SK-MEL-5 (cell line): Measurements from ENCODE around the gene TMEM43. TPM values are rescaled to one million over a fixed set of nuclear protein-coding genes. Genes with fewer than 3 reads are reported as not detected.

Source experiments
- DNase-seq: peaks from one replicate; pipeline ENCODE4 v3.0.0-alpha.2; 2016; ENCODE audit warnings: low read depth, low spot score
- in situ Hi-C: cut with HindIII; loops from 2 replicates; pipeline ENCODE4 v1.10.0; 2016; ENCODE audit warnings: low sequenced_read_pairs, high pct_unique_total_duplicates, low pct_unique_long_range_greater_than_20kb
- total RNA-seq: library from RNA; depleted of rRNA; stranded (reverse); fragments of >200 nt; shearing (Covaris generic); gene quantifications from 2 replicates; pipeline ENCODE4 v1.2.3, GENCODE V29; 2014

The TMEM43 gene
- total RNA-seq, 1 experiment from 2014 or later, result 58.2 TPM

DNA sequence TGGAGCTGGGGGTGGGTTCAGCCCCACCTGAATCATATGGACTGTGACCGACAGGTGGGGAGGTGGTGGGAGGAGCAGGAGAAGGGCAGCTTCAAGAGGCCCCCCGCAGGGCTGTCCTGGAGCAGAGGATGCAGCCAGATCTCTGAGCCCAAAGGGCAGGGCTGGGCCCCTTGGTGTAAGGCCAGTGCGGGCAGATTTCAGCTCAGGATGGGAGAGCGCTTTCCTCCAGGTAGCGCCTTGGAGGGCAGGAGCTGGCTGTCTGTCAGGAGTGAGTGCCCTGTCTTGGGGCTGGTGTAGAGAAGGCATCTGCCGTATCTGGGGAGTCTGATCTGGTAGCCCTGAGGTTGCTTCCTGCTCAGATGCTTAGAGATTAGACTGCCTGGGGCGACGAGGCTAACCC is 7.3 kb downstream of the TMEM43 start:
- in situ Hi-C loops, result no loop called here
- DNase-seq, result no peak

DNA sequence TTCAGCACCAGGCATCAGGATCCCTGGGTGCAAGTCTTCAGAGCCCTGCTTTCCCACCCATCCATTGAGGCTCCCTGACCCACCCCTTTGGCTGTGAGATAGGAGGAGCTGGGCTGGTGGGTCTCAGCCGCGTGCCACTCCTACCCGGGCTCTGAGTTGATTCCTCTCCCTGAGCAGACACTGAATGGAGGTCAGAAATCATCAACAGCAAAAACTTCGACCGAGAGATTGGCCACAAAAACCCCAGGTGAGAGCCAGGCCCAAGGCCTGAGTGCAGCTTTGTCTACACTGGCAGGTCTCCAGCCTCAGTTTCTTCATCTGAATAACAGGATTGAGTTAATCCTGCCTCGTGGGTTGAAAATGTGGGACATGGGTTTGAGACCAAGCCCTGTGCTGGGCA is 7.8 kb downstream of the TMEM43 start:
- no peak for DNase-seq
- in situ Hi-C loops, result no loop called here

DNA sequence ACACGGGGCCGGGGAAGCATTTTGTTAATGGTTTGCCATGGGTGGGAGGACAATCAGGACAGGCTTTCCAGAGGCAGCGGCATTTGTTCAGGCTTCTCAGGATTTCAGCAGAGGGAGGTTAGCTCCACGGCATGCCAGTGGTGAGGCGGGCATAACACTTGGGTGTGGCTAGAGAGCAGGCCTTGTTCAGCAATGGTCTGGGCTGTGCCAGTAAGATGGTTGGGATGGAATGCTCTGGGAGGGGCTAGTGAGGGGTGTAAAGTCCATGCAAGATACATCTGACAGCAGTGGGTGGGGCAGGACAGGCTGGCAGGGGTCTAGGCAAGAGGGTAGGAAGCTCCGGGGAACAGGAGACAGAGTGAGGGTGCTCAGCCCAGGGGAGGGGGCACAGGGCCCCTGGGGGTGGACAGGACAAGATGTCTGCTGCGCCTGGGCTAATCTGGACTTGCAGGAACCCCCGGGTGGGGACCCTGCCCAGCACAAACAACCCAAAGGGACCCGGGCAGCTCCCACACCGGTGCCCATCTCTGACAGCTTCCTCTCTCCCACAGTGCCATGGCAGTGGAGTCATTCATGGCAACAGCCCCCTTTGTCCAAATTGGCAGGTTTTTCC is 8.4 kb downstream of the TMEM43 start:
- DNase-seq, result no peak
- in situ Hi-C loops, result no loop called here

DNA sequence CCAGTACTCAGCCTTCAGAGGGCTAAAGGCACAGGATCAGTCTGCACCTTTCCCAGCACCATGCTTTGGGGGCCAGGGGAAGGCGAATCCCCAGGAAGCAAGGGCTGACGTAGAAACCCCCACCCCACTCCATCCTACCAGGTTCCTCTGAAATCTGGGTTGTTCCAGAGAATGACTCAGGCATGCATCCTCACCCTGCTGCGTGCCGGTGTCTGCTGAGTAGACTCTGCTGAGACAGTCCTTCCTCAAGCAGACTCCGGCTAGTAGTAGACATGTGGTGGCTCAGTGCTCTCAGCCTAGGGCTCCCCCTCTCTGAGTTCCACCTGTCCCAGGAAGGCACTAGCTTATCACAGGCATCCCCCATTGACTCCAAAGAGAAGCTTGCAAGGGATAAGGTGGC is 9.0 kb downstream of the TMEM43 start:
- no peak for DNase-seq
- in situ Hi-C loops, result no loop called here

DNA sequence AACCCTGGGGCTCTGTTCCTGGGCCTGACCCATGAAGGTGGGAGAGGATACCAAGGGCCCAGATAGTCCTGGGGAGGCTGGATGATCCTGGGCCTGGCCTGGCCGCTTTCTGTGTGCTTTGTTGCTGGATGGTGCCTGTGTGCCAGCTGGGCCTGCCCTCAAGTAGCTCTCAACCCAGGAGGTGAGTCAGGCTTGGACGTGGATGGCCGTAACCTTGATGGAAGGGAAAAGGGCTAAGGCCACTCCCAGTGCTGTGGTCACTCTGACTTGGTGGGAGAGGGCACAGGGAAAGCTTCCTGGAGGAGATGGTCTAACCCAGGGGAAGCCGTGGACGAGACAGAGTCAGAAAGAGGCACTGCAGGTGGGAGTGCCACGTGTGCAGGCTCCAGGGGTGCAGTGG is 9.4 kb downstream of the TMEM43 start:
- in situ Hi-C loops, result no loop called here
- no peak for DNase-seq

DNA sequence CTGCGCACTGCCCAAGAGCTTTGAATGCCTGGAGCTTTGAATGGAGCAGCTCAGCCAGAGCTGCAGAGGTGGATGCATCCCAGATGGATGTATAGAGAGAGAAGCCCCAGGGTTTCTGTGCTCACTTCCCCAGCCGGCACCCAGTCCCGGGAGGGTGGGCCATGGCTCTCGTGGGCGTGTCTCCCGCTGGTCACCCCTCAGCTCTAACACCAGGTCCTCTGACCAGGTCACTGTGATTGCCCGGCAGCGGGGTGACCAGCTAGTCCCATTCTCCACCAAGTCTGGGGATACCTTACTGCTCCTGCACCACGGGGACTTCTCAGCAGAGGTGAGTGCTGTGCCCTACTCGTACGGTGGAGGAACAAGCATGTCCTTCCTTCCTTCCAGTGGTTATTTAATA is 10.7 kb downstream of the TMEM43 start:
- DNase-seq, result no peak
- in situ Hi-C loops, result no loop called here

DNA sequence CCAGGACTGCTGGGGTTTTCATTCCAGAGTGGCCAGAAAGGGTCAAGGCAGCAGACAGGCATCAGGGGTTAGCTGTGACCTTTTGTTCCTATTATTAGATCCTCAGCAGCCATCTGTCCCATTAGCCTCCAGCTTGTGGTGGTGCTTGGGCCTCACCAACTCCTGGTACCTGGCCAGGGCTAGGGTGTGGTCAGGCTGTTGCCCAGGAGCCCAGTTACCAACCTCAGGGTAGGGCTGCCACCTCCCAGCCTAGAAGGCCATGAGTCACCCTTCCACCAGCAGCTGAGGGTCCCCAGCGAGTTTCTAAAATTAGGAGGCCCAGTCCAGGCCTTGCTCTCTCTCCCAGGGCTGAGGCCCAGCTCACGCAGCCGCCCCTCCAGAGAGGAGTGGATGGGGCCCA is 12.2 kb downstream of the TMEM43 start:
- in situ Hi-C loops, result no loop called here
- no peak for DNase-seq

DNA sequence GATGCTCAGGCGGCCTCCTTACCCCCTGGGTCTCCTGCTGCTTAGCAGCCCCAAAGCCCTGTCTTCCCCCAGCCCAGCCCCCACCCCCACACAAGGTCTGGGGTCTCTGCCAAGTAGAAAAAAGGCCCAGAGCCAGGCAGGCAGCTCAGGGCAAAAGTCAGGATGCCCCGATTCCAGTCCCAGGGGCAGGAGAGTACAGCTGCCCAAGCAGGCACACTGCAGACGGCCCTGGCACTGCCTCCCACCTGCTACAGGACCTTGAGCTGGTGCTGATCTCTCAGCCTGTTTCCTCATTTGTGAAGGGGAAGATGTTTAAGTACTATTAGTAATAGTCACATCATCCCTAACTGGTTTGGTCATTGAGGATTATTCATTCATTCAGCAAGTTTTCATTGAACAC is 12.6 kb downstream of the TMEM43 start:
- in situ Hi-C loops, result no loop called here
- DNase-seq, result no peak

DNA sequence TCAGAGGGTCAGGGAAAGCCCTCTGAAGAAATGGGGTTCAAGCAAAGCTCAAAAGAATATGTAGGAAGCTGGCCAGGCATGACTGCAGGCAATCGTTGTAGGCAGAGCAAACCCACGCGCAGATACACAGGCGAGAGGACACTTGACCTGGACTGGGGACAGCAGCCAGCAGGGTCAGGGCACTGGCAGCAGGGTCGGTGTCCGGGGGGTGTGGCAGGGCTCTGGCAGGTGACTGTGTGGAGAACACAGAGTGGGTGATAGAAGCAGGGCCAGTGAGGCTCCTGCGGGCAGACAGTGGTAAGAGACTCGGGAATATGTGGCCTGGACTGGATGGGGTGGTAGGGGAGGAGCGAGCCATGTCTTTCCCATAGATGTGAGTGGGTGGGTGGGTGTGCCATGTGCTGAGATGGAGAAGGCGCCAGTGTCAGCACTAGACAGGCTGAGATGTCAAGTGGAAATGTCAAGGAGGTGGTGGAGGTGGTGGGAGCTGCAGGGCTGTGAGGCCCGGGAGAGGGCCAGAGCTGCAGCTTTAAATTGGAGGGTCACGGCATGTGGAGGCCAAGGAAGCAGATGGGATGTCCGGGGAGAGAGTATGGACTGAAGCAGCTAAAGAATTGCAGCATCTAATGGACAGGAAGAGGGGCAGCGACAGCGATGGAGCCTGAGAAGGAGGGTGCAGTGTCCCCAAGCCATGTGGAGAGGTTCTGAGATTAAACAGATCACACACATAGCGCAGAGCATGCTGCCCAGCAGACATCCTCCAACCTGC is 13.4 kb downstream of the TMEM43 start:
- DNase-seq, result no peak
- in situ Hi-C loops, result no loop called here

DNA sequence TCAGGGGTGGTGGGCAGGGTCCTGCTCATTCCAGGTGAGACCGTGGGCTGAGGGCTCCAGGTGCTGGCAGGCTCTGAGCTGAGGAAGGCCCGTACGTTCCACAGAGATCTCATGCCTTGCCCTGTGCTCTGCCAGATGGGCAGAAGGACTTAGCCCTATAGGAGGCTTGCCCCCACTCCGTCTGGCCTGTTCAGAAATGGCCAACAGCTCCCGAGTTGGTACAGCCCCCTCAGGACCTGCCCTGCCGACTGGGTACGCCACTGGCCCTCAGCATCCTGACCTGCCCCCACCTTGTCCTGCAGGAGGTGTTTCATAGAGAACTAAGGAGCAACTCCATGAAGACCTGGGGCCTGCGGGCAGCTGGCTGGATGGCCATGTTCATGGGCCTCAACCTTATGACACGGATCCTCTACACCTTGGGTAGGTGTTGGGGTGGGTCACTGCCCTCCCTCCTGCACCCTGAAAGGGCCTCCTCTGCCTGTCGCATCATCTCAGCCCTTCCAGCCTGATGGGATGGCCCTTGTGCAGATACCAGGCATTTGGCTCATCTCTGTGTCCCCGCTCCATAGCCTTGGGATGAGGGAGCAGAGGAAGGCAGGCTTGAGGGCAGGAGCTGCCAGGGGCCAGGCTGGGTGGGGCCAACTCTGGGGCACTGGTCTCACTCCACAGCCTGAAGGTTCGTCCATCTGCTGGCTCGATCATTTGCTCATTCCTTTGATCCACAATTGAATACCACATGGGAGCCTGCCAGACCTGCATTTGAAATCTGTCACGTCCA is 14.2 kb downstream of the TMEM43 start:
- in situ Hi-C loops, result no loop called here
- no peak for DNase-seq

DNA sequence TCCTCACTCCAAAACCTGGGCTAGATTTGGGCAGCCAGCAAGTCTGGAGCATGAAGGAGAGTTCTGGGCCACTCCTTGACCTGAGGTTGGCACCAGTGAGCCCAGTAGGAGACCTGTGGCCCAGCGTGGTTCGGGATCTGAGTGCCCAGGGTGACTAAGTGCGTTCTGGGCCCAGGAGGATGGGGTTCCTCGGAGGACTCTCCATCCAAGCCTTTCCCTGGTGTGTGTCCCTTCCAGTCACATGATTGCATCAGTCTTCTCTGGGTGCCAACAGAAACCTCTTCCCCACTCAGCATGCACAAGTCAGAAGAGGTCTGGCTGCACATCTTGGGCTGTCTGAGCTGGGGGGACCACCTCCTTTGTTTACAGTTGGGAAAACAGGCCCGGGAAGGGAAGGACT is 14.9 kb downstream of the TMEM43 start:
- in situ Hi-C loops, result no loop called here
- no peak for DNase-seq

DNA sequence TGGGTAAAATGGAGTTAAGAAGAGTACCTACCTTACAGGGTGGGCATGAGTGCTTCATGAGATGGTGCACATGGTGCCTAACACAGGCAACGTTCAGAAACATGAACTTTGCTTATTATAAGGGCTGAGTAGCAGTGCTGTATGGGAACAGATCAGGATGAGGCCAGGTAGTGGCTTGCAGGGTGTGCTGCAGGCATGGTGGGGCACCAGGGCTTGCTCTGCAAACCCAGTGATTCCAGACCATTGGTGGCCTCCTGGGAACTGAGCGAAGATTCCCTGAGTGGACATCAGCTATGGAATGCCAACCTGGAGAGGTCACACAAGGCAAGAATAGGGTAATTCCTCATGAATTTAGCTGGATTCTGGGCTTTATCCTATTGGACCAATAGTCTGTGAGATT is 15.8 kb downstream of the TMEM43 start:
- no peak for DNase-seq
- in situ Hi-C loops, result no loop called here

DNA sequence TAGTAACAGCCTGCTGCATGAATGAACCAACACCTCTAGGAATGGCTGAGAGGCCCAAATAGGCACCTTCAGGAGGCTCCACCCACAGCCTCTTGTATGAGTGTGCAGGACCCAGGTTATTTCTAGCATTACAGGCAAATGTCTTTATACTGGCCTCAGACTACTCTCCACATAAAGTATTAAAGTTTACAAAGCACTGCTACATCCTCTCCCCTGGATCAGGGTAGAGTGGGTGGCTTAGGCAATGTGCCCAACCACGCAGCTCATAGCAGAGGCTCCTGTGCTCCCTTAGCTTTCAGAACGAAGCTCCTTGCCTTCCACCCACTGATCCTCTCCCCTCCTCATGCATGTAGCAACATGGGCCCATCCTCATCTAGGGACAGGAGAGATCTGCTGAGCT is 16.3 kb downstream of the TMEM43 start:
- in situ Hi-C loops, result no loop called here
- no peak for DNase-seq

DNA sequence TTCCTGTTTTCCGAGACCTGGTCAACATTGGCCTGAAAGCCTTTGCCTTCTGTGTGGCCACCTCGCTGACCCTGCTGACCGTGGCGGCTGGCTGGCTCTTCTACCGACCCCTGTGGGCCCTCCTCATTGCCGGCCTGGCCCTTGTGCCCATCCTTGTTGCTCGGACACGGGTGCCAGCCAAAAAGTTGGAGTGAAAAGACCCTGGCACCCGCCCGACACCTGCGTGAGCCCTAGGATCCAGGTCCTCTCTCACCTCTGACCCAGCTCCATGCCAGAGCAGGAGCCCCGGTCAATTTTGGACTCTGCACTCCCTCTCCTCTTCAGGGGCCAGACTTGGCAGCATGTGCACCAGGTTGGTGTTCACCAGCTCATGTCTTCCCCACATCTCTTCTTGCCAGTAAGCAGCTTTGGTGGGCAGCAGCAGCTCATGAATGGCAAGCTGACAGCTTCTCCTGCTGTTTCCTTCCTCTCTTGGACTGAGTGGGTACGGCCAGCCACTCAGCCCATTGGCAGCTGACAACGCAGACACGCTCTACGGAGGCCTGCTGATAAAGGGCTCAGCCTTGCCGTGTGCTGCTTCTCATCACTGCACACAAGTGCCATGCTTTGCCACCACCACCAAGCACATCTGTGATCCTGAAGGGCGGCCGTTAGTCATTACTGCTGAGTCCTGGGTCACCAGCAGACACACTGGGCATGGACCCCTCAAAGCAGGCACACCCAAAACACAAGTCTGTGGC is 16.9 kb downstream of the TMEM43 start:
- in situ Hi-C loops, result no loop called here
- no peak for DNase-seq

DNA sequence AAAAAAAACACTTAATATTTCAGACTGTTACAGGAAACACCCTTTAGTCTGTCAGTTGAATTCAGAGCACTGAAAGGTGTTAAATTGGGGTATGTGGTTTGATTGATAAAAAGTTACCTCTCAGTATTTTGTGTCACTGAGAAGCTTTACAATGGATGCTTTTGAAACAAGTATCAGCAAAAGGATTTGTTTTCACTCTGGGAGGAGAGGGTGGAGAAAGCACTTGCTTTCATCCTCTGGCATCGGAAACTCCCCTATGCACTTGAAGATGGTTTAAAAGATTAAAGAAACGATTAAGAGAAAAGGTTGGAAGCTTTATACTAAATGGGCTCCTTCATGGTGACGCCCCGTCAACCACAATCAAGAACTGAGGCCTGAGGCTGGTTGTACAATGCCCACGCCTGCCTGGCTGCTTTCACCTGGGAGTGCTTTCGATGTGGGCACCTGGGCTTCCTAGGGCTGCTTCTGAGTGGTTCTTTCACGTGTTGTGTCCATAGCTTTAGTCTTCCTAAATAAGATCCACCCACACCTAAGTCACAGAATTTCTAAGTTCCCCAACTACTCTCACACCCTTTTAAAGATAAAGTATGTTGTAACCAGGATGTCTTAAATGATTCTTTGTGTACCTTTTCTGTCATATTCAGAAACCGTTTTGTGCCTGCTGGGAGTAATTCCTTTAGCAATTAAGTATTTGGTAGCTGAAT is 17.9 kb downstream of the TMEM43 start:
- no peak for DNase-seq
- in situ Hi-C loops, result no loop called here

DNA sequence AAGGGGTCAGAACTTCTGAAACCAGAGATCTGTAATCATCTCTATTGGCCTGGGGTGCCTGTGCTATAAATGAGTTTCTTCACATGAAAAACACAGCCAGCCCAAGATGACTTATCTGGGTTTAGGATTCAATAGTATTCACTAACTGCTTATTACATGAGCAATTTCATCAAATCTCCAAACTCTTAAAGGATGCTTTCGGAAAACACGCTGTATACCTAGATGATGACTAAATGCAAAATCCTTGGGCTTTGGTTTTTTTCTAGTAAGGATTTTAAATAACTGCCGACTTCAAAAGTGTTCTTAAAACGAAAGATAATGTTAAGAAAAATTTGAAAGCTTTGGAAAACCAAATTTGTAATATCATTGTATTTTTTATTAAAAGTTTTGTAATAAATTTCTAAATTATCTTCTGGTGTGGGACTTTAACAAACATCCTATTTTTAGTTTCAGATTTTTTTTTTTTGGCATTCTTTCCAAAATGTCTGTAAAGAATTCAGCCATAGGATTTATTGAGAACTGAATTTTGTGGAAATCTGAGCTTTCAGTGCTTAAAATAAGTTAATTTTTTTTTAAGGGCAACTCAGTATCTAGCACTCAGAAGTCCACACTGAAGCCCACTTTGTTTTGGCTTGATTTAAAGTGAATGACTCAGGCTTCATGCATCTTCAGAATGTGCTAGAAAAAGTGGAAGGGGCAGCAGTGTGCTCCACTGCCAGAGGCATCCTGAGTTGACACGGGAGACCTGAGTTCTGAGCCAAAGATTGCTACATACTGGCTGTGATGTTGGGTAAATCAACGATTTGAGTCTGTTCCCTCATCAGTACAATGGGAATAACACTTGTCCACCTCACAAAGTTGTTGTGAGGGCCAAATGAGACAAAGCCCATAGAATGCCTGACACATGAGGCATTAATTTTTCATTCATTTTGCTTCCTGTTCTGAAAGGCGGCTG is 18.7 kb downstream of the TMEM43 start:
- in situ Hi-C loops, result no loop called here
- peak; percentile 53 for DNase-seq
